ENCODE measurements around the gene HOXD12. TPM values are rescaled to one million over a fixed set of nuclear protein-coding genes. Genes with fewer than 3 reads are reported as not detected.

The HOXD12 gene
- total RNA-seq, 1 donor from 2014 or later = not detected

DNA sequence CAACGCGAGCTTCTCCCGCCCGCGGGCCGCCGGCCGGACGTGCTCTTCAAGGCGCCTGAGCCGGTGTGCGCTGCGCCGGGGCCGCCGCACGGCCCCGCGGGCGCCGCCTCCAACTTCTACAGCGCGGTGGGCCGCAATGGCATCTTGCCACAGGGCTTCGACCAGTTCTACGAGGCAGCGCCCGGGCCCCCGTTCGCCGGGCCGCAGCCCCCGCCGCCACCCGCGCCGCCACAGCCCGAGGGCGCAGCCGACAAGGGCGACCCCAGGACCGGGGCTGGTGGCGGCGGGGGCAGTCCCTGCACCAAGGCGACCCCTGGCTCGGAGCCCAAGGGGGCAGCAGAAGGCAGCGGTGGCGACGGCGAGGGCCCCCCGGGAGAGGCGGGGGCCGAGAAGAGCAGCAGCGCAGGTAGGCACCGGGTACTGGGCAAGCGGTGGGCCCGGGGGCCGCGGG is 8.2 kb downstream of the HOXD12 start:
- H3K36me3 Mint-ChIP-seq = no peaks in the 10 kb centered on the region
- H3K9me3 Mint-ChIP-seq = no peaks in the 10 kb centered on the region
- TF ChIP-seq, protein P1, sequence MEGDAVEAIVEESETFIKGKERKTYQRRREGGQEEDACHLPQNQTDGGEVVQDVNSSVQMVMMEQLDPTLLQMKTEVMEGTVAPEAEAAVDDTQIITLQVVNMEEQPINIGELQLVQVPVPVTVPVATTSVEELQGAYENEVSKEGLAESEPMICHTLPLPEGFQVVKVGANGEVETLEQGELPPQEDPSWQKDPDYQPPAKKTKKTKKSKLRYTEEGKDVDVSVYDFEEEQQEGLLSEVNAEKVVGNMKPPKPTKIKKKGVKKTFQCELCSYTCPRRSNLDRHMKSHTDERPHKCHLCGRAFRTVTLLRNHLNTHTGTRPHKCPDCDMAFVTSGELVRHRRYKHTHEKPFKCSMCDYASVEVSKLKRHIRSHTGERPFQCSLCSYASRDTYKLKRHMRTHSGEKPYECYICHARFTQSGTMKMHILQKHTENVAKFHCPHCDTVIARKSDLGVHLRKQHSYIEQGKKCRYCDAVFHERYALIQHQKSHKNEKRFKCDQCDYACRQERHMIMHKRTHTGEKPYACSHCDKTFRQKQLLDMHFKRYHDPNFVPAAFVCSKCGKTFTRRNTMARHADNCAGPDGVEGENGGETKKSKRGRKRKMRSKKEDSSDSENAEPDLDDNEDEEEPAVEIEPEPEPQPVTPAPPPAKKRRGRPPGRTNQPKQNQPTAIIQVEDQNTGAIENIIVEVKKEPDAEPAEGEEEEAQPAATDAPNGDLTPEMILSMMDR (conservative IDR thresholded peaks at IDR 0.05) = no peak
- peaks cover 92% of the 10 kb centered on the region for H3K27me3 Mint-ChIP-seq
- H3K4me1 Mint-ChIP-seq (ENCODE audit: unreplicated experiment) = peaks cover 14% of the 10 kb centered on the region
- peak; percentile 67 for DNase-seq (ENCODE audit: extremely low spot score, unreplicated experiment)
- no peak overlapping the region for H3K4me3 Mint-ChIP-seq
- H3K27ac Mint-ChIP-seq = no peak overlapping the region

DNA sequence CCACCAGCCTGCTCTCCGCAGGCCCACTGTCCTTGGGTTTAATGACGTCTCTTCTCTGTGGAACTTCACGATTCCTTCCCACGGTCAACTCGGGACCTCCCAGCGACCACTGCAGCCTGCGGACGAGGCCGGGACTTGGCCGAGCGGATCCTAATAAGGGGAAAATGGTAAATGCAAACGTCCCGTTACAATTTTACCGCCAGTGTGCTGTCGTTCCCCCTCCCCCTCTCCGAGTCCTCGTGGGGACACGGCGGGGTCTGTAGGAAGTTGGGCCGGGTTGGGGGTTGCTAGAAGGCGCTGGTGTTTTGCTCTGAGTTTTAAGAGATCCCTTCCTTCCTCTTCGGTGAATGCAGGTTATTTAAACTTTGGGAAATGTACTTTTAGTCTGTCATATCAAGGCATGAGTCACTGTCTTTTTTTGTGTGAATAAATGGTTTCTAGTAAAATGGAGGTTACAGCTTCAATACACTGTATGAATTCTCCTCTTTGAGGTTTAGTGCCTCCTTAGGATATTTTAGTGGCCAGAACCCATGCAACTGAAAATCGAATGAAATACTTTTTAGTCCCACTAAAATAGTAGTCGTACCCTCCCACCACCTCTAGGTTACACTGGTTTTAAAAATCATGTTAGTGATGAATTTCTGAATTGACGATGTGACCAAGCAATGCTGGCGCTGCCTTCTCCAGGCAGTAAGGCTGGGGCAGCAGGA is 9.8 kb downstream of the HOXD12 start:
- Mint-ChIP-seq H3K4me1 (ENCODE audit: unreplicated experiment) (peaks cover 14% of the 10 kb centered on the region), H3K9me3 (no peaks in the 10 kb centered on the region), H3K4me3 (peak overlapping the region; percentile 68), H3K27ac (no peak overlapping the region), H3K36me3 (no peaks in the 10 kb centered on the region), H3K27me3 (peaks cover 92% of the 10 kb centered on the region)
- DNase-seq (ENCODE audit: extremely low spot score, unreplicated experiment) = peak; percentile 60
- TF ChIP-seq, protein P1 (conservative IDR thresholded peaks at IDR 0.05) = peak; percentile 22

DNA sequence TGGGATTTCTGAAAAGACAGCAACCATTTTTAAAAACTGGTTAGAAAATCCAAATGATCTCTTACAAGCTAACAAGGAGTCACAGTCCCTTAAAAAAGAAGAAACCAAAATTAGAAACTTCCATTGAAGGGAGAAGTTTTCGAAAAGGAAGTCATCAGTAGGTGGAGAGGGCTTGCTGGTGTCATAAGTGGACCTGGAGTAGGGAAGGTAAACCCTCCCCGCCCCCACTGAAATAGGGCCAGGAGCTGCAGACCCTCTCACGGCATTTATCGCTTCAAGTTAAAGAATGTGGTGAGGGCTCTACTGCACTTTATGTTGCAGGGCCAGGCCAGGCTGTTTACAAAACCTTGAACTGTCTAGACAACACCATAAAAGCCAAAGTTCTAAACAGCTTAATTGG is 10.4 kb downstream of the HOXD12 start:
- Mint-ChIP-seq H3K4me1 (ENCODE audit: unreplicated experiment) (peaks cover 11% of the 10 kb centered on the region), H3K27ac (no peak overlapping the region), H3K36me3 (no peaks in the 10 kb centered on the region), H3K9me3 (no peaks in the 10 kb centered on the region), H3K27me3 (peaks cover 92% of the 10 kb centered on the region), H3K4me3 (no peak overlapping the region)
- DNase-seq (ENCODE audit: extremely low spot score, unreplicated experiment) = no peak
- TF ChIP-seq, protein P1 (conservative IDR thresholded peaks at IDR 0.05) = no peak

DNA sequence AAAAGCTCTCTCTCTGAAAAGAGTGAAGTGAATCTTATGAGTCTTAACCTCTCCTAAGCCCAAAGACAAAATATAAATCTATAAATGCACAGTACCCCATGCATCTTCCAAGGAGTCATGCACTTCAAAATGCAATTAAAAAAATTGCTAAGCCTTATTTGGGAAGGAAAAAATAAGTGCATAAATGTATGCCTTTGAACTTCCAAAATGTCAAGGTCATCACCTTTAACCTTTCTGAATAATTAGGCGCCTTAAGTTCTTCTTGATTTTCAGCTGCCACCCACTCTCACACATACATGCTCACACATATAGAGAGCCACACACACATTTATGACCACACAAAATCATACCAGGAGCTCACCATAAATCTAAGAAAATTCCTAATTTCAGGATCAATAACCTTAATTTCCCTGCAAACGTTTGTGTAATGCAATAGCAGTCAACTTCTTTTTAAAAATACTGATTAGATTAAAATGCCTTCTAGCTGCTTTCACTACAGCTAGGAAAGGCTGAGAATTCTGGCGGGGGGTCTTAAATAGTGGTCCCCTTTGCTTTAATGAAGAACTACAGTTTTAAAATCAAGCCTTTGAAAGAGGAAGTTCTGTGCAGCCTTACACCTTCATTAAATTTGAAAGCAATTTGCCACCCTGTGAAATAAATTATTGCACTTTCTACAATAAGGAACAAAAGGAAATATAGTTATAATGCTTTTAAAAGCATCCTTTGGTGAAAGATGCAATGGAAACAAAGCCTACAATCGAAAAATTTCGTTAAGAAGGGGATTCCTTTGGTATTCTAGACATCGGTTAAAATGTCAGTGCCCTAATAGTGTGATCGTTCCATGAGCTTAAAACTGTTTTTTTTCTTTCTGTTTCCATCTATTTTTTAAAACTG is 11.1 kb downstream of the HOXD12 start:
- no peak for DNase-seq (ENCODE audit: extremely low spot score, unreplicated experiment)

DNA sequence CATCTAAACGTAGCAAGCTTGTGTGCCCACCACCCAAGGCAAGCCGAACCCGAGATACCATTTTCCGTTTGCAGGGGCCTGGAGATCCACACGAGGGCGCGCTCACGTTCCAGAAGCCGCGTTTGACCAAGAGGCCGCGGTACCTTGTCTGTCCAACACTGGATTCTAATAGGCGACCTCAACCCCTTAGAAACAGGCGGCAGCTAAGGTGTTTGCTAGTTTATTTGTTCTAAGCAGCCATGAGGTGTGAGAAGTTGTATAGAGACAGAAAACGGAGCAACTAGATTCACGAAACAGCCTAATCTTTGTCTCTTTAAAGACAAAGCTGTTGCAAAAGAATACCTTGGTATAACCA is 11.7 kb downstream of the HOXD12 start:
- peak; percentile 79 for DNase-seq (ENCODE audit: extremely low spot score, unreplicated experiment)
- peaks cover 3% of the 10 kb centered on the region for H3K4me1 Mint-ChIP-seq (ENCODE audit: unreplicated experiment)
- no peaks in the 10 kb centered on the region for H3K9me3 Mint-ChIP-seq
- H3K27ac Mint-ChIP-seq = peak overlapping the region; percentile 81
- H3K36me3 Mint-ChIP-seq = no peaks in the 10 kb centered on the region
- peak overlapping the region; percentile 56 for H3K4me3 Mint-ChIP-seq
- H3K27me3 Mint-ChIP-seq = peaks cover 92% of the 10 kb centered on the region
- TF ChIP-seq, protein P1 (conservative IDR thresholded peaks at IDR 0.05) = peak; percentile 82

More for the DNA sequence above, 11.1 kb downstream of the HOXD12 start:
- Mint-ChIP-seq H3K27me3 (peaks cover 92% of the 10 kb centered on the region), H3K27ac (peak overlapping the region; percentile 81), H3K9me3 (no peaks in the 10 kb centered on the region), H3K4me3 (peak overlapping the region; percentile 56), H3K36me3 (no peaks in the 10 kb centered on the region), H3K4me1 (ENCODE audit: unreplicated experiment) (peaks cover 9% of the 10 kb centered on the region)
- TF ChIP-seq, protein P1 (conservative IDR thresholded peaks at IDR 0.05) = no peak

All from type B pancreatic cell (in vitro differentiated cells).